Measurements from ENCODE around the gene MORN1. TPM values are rescaled to one million over a fixed set of nuclear protein-coding genes. Genes with fewer than 3 reads are reported as not detected.

The MORN1 gene
- polyA plus RNA-seq, 1 donor from 2014 or later = 6.7 TPM

GRCh38 chr1:2310332-2311183 lies 80.8 kb downstream of the MORN1 start:
- H3K27ac Mint-ChIP-seq = peak overlapping the region; percentile 63 to 94 (median 92)
- peaks cover 5 to 16% (median 7%) of the 10 kb centered on the region in 3 donors for H3K4me1 Mint-ChIP-seq
- peaks cover 6% of the 10 kb centered on the region for H3K36me3 Mint-ChIP-seq
- no peak overlapping the region for H3K4me3 Mint-ChIP-seq
- H3K27me3 Mint-ChIP-seq = no peaks in the 10 kb centered on the region
- no peaks in the 10 kb centered on the region for H3K9me3 Mint-ChIP-seq

- Mint-ChIP-seq H3K36me3 (peaks cover 6% of the 10 kb centered on the region), H3K4me1 (peaks cover 5 to 16% (median 7%) of the 10 kb centered on the region in 3 donors), H3K27ac (no peak overlapping the region), H3K27me3 (no peaks in the 10 kb centered on the region), H3K4me3 (peak overlapping the region in 1 of 4 donors; percentile 45), H3K9me3 (no peaks in the 10 kb centered on the region)
Observed at GRCh38 chr1:2308844-2309243, 82.5 kb downstream of the MORN1 start.

GRCh38 chr1:2307972-2308371 lies 83.4 kb downstream of the MORN1 start:
- Mint-ChIP-seq H3K27ac (peak overlapping the region in 2 of 3 donors; percentile 56 to 91), H3K4me3 (peak overlapping the region in 1 of 4 donors; percentile 36), H3K36me3 (peaks cover 6% of the 10 kb centered on the region), H3K27me3 (no peaks in the 10 kb centered on the region), H3K4me1 (peaks cover 5 to 13% (median 7%) of the 10 kb centered on the region in 3 donors), H3K9me3 (no peaks in the 10 kb centered on the region)

DNA sequence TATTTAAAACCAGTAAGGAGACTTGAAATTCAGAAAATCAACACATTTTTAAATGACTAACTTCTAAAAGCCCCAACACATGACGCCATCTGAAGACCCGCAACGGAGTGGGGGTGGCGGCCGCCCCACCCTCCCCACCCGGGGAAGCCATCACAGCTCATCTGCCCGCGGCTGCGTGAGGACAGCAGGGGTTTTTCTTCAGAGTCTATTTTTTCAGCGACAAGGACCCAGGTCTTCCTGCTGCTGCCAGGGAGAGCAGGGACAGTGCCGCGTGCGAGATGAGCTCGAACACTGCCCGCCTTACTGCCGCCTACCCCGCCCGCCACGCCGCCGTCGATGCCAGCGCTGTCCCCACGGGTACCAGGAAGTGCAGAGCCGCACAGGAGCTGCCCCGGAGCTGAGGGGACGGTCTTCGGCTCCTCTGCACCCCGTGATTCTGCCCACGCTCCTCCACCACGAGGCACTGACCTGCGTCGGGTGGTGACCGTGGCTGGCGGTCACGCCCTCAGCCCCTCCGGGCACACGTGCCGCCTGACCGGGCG lies 84.2 kb downstream of the MORN1 start:
- Mint-ChIP-seq H3K27me3 (no peaks in the 10 kb centered on the region), H3K4me3 (peak overlapping the region in 1 of 4 donors; percentile 36), H3K36me3 (peaks cover 6% of the 10 kb centered on the region), H3K9me3 (no peaks in the 10 kb centered on the region), H3K27ac (peak overlapping the region in 2 of 3 donors; percentile 56 to 91), H3K4me1 (peaks cover 5 to 13% (median 7%) of the 10 kb centered on the region in 3 donors)

GRCh38 chr1:2306151-2306978 lies 85.0 kb downstream of the MORN1 start:
- Mint-ChIP-seq H3K4me3 (no peak overlapping the region), H3K27ac (peak overlapping the region in 2 of 3 donors; percentile 56 to 82)

DNA sequence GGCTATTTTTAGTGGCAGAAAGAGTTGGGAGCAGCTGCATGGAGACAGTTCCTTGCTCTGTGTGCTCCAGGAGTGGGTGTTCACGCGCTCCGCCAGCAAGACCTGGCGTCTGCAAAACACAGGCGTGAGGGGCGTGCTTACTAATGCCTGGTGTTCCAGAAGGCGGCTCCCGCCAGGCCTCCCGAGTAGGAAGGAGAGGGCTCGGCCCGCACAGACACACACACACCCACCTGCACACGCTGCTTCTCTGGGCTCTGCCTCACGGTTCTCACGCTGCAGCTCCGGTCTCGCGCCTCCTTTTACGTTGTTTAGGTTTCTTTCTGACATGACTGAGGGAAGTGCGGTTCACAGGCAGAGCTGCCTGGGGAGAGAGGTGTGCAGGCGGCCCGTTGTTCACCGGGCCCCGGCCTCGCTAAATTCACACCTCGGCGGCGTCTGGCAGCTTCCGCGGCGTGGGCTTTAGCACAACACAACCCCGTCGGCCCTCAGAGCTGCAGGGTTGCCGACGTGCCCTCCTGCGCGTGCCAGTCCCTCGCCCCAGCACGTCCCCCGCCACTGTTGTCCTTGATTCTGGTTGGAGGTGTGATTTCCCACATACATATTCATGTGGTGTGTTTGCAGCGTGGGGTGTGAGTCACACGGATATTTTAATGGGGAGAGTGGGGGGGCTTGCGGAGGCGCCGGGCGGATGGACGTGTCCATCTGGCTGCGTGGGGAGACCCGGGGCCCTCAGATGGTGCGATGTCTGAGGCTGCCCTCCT lies 86.3 kb downstream of the MORN1 start:
- Mint-ChIP-seq H3K4me3 (no peak overlapping the region), H3K36me3 (peaks cover 6% of the 10 kb centered on the region)

More at GRCh38 chr1:2306151-2306978, 85.0 kb downstream of the MORN1 start:
- H3K9me3 Mint-ChIP-seq = no peaks in the 10 kb centered on the region
- peaks cover 6% of the 10 kb centered on the region for H3K36me3 Mint-ChIP-seq
- no peaks in the 10 kb centered on the region for H3K27me3 Mint-ChIP-seq
- peaks cover 10 to 14% (median 12%) of the 10 kb centered on the region in 3 donors for H3K4me1 Mint-ChIP-seq

DNA sequence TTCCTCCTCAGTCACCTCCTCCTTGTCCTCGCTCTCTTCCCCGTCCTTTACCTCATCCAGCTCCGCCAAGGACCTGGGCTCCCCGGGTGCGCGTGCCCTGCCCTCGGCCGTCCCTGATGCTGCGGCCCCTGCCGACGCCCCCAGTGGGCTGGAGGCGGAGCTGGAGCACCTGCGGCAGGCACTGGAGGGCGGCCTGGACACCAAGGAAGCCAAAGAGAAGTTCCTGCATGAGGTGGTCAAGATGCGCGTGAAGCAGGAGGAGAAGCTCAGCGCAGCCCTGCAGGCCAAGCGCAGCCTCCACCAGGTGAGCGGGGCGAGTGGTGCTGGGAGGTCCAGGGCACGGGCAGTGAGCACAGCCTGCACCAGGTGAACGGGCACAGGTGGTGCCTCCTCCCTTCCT lies 87.1 kb downstream of the MORN1 start:
- Mint-ChIP-seq H3K27ac (peak overlapping the region in 1 of 3 donors; percentile 88), H3K4me3 (no peak overlapping the region)

More for the DNA sequence above, 86.3 kb downstream of the MORN1 start:
- no peaks in the 10 kb centered on the region for H3K27me3 Mint-ChIP-seq
- H3K27ac Mint-ChIP-seq = peak overlapping the region; percentile 39 to 88 (median 56)
- H3K9me3 Mint-ChIP-seq = no peaks in the 10 kb centered on the region
- H3K4me1 Mint-ChIP-seq = peaks cover 16 to 20% (median 19%) of the 10 kb centered on the region in 3 donors

DNA sequence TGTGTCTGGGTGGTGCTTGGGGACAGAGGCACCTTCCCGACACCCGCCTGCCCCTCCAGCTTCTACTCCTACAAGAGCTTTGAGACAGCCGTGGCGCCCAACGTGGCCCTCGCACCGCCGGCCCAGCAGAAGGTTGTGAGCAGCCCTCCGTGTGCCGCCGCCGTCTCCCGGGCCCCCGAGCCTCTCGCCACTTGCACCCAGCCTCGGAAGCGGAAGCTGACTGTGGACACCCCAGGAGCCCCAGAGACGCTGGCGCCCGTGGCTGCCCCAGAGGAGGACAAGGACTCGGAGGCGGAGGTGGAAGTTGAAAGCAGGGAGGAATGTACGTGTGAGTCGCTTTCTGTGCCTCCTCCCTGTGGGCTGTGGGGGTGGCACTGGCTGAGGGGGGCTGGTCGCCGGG lies 87.6 kb downstream of the MORN1 start:
- H3K4me1 Mint-ChIP-seq = peaks cover 19 to 24% (median 22%) of the 10 kb centered on the region in 3 donors
- peak overlapping the region in 2 of 3 donors; percentile 100 for H3K27ac Mint-ChIP-seq
- H3K9me3 Mint-ChIP-seq = no peaks in the 10 kb centered on the region
- peaks cover 6% of the 10 kb centered on the region for H3K36me3 Mint-ChIP-seq
- no peaks in the 10 kb centered on the region for H3K27me3 Mint-ChIP-seq
- peak overlapping the region in 1 of 4 donors; percentile 64 for H3K4me3 Mint-ChIP-seq

More for the DNA sequence above, 87.1 kb downstream of the MORN1 start:
- H3K4me1 Mint-ChIP-seq = peaks cover 17 to 22% (median 22%) of the 10 kb centered on the region in 3 donors
- H3K27me3 Mint-ChIP-seq = no peaks in the 10 kb centered on the region
- H3K36me3 Mint-ChIP-seq = peaks cover 6% of the 10 kb centered on the region
- H3K9me3 Mint-ChIP-seq = no peaks in the 10 kb centered on the region

GRCh38 chr1:2303016-2303775 lies 88.2 kb downstream of the MORN1 start:
- peaks cover 4% of the 10 kb centered on the region for H3K36me3 Mint-ChIP-seq
- no peaks in the 10 kb centered on the region for H3K27me3 Mint-ChIP-seq
- H3K4me1 Mint-ChIP-seq = peaks cover 22 to 23% (median 23%) of the 10 kb centered on the region in 3 donors
- peak overlapping the region in 2 of 3 donors; percentile 100 for H3K27ac Mint-ChIP-seq
- peak overlapping the region in 3 of 4 donors; percentile 57 to 64 (median 60) for H3K4me3 Mint-ChIP-seq
- H3K9me3 Mint-ChIP-seq = no peaks in the 10 kb centered on the region

GRCh38 chr1:2302292-2302925 lies 88.9 kb downstream of the MORN1 start:
- no peaks in the 10 kb centered on the region for H3K36me3 Mint-ChIP-seq
- H3K4me1 Mint-ChIP-seq = peaks cover 17 to 21% (median 21%) of the 10 kb centered on the region in 3 donors
- H3K9me3 Mint-ChIP-seq = no peaks in the 10 kb centered on the region
- H3K4me3 Mint-ChIP-seq = peak overlapping the region in 3 of 4 donors; percentile 21 to 64 (median 57)
- H3K27me3 Mint-ChIP-seq = no peaks in the 10 kb centered on the region
- H3K27ac Mint-ChIP-seq = peak overlapping the region in 2 of 3 donors; percentile 100

GRCh38 chr1:2301607-2302291 lies 89.6 kb downstream of the MORN1 start:
- no peaks in the 10 kb centered on the region for H3K9me3 Mint-ChIP-seq
- peak overlapping the region; percentile 86 to 97 (median 96) for H3K4me3 Mint-ChIP-seq
- peak overlapping the region; percentile 99 to 100 (median 100) for H3K27ac Mint-ChIP-seq
- H3K36me3 Mint-ChIP-seq = no peaks in the 10 kb centered on the region
- H3K27me3 Mint-ChIP-seq = no peaks in the 10 kb centered on the region
- peaks cover 17 to 21% (median 21%) of the 10 kb centered on the region in 3 donors for H3K4me1 Mint-ChIP-seq

DNA sequence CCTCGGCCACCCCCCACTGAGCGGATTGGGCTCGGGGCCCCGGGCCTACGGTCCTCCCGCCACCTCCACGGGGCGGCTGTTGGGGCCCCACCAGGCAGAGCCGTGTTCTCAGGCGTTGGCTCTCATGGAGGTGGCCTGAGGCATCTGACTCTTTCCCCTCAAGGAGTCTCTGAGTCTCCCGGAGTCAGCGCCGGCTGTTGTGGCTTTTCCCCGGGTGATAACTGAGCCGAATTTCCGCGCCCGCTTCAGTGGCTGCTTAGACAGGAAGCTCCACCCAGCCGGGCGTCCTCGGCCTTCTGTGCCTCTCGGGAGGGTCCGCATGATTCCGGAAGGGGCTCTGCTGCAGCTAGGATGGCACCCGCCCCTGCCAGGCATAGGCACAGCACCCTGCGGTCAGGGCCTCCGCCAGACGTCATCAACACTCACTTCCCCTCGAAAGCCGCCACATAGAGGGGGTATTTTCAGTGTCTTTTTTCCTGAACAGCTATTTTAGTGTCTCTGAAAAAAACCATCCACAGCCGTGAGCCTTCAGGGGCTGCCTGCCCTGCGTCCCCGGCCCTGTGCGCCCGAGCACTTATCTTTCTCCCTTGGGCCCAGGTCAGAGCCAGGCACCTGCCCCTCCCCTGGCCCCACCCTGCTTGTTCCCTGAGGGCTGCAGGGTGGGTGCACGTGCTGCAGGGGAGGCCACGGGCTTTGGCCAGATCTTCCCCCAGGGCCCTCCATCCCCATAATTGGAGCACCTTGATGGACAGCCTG lies 90.3 kb downstream of the MORN1 start:
- Mint-ChIP-seq H3K36me3 (no peaks in the 10 kb centered on the region), H3K4me1 (peaks cover 17 to 25% (median 25%) of the 10 kb centered on the region in 3 donors), H3K27me3 (no peaks in the 10 kb centered on the region), H3K27ac (peak overlapping the region; percentile 99 to 100 (median 100)), H3K9me3 (no peaks in the 10 kb centered on the region), H3K4me3 (peak overlapping the region; percentile 86 to 97 (median 96))

Data from IgD-negative memory B cell (primary cell).